Caco-2 (cell line): ENCODE data around the gene RHOV. TPM values are rescaled to one million over a fixed set of nuclear protein-coding genes. Genes with fewer than 3 reads are reported as not detected.
A peak's percentile ranks its signal among the peaks of the same experiment; 100 is the strongest.

ENCODE experiments used
- BruUV-seq: library from RNA; stranded (reverse); fragments of 400-500 nt; replicated peaks from 2 replicates; lab custom pipeline; 2021; lab: Mats Ljungman, UMichigan
- CTCF ChIA-PET: fragments of 300-600 bp; sonication (Branson Sonifier 250); formaldehyde crosslinking; loops from one replicate; lab custom pipeline; 2022; ENCODE audit warnings: antibody characterized with exemption; lab: Charles Lee
- POLR2A ChIA-PET: fragments of 300-600 bp; sonication (Branson Sonifier 250); formaldehyde crosslinking; loops from one replicate; lab custom pipeline; 2022; ENCODE audit warnings: antibody characterized with exemption; lab: Charles Lee
- DNase-seq, 2 experiments: peaks; one replicate each; pipeline versions ENCODE4 v3.0.0 to v3.0.0-alpha.2; 2020 to 2022
- H3K27me3 ChIP-seq: replicated peaks from 2 replicates; pipeline ENCODE4 v1.6.0; 2011; ENCODE audit warnings: low read length; ENCODE audit not compliant: control insufficient read depth, insufficient read depth
- H3K36me3 ChIP-seq: 2 replicates; pipeline ENCODE4 v1.5.1; 2011; ENCODE audit warnings: low read length; ENCODE audit not compliant: control insufficient read depth, insufficient read depth
- H3K4me1 ChIP-seq: fragments of 250-450 bp; sonication (Bioruptor Pico); 2 replicates; pipeline ENCODE4 v1.5.1; 2020; ENCODE audit warnings: mild to moderate bottlenecking
- H3K4me3 ChIP-seq: 2 replicates; pipeline ENCODE4 v1.5.1; 2011; ENCODE audit warnings: low read depth, mild to moderate bottlenecking, control low read depth, low read length
- H3K9me3 ChIP-seq: fragments of 250-450 bp; sonication (Bioruptor Pico); 2 replicates; pipeline ENCODE4 v1.5.1; 2020; ENCODE audit warnings: mild to moderate bottlenecking, moderate library complexity
- H3K27ac Mint-ChIP-seq: one replicate; pipeline ENCODE4 v1.8.0; 2022; ENCODE audit warnings: mixed read lengths; ENCODE audit not compliant: unreplicated experiment
- H3K27me3 Mint-ChIP-seq: one replicate; pipeline ENCODE4 v1.8.0; 2022; ENCODE audit warnings: mixed read lengths; ENCODE audit not compliant: insufficient read depth, unreplicated experiment
- H3K36me3 Mint-ChIP-seq: one replicate; pipeline ENCODE4 v1.8.0; 2022; ENCODE audit warnings: mild to moderate bottlenecking, mixed read lengths; ENCODE audit not compliant: insufficient read depth, unreplicated experiment
- H3K4me1 Mint-ChIP-seq: one replicate; pipeline ENCODE4 v1.8.0; 2022; ENCODE audit warnings: low read depth, mixed read lengths; ENCODE audit not compliant: unreplicated experiment
- H3K4me3 Mint-ChIP-seq: one replicate; pipeline ENCODE4 v1.8.0; 2022; ENCODE audit warnings: mild to moderate bottlenecking, moderate library complexity, mixed read lengths; ENCODE audit not compliant: unreplicated experiment
- H3K9me3 Mint-ChIP-seq: one replicate; pipeline ENCODE4 v1.8.0; 2022; ENCODE audit warnings: mixed read lengths; ENCODE audit not compliant: unreplicated experiment
- intact Hi-C: fragments of 100-400 bp; cut with micrococcal nuclease; formaldehyde crosslinking; loops from one replicate; pipeline ENCODE4 v1.10.0; 2022; ENCODE audit not compliant: unreplicated experiment
- total RNA-seq: library from RNA; stranded (reverse); gene quantifications from 2 replicates; pipeline ENCODE4 v1.2.3, GENCODE V29; 2022
- TF ChIP-seq, protein P1 (sequence below), 2 experiments: fragments of 200-600 bp in 1 of 2; IDR thresholded peaks; 1 replicate in 1 of 2; 2 replicates in 1 of 2; pipeline versions ENCODE4 v1.5.1 to v1.8.0; 2011 to 2022; ENCODE audit warnings: antibody characterized with exemption in 1 of 2, control low read depth in 1 of 2, inconsistent platforms in 1 of 2, low read depth in 1 of 2, low read length in 1 of 2, mild to moderate bottlenecking in 1 of 2, moderate library complexity in 1 of 2; ENCODE audit not compliant: insufficient read depth in 1 of 2, severe bottlenecking in 1 of 2, unreplicated experiment in 1 of 2

Gene RHOV
- total RNA-seq, 1 experiment from 2014 or later, result 4.4 TPM

GRCh38 chr15:40906991-40907802 is 33.2 kb upstream of the RHOV start:
- Histone ChIP-seq H3K4me1 (peaks cover 28% of the 10 kb centered on the region), H3K9me3 (no peaks in the 10 kb centered on the region), H3K4me3 (no peak overlapping the region), H3K27me3 (no peaks in the 10 kb centered on the region), H3K36me3 (peaks cover 2% of the 10 kb centered on the region; the same call in 1 of the 2 replicates)
- Mint-ChIP-seq H3K27me3 (no peaks in the 10 kb centered on the region), H3K36me3 (peaks cover 44% of the 10 kb centered on the region), H3K9me3 (no peaks in the 10 kb centered on the region), H3K4me3 (no peak overlapping the region), H3K27ac (no peak overlapping the region), H3K4me1 (peaks cover 12% of the 10 kb centered on the region)
- intact Hi-C loops, result loop anchor here (1.0 to 10.0 kb wide), 3 partner anchors 21 to 428 kb away; partner anchors contain the start of genes NUSAP1 and OIP5
- no peak for DNase-seq
- BruUV-seq, result no TSS peak
- TF ChIP-seq, protein P1, sequence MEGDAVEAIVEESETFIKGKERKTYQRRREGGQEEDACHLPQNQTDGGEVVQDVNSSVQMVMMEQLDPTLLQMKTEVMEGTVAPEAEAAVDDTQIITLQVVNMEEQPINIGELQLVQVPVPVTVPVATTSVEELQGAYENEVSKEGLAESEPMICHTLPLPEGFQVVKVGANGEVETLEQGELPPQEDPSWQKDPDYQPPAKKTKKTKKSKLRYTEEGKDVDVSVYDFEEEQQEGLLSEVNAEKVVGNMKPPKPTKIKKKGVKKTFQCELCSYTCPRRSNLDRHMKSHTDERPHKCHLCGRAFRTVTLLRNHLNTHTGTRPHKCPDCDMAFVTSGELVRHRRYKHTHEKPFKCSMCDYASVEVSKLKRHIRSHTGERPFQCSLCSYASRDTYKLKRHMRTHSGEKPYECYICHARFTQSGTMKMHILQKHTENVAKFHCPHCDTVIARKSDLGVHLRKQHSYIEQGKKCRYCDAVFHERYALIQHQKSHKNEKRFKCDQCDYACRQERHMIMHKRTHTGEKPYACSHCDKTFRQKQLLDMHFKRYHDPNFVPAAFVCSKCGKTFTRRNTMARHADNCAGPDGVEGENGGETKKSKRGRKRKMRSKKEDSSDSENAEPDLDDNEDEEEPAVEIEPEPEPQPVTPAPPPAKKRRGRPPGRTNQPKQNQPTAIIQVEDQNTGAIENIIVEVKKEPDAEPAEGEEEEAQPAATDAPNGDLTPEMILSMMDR (IDR thresholded peaks at IDR 0.05; ENCODE audit: insufficient read depth in 1 of 2, low read depth in 1 of 2, low read length in 1 of 2, severe bottlenecking in 1 of 2, unreplicated experiment in 1 of 2), result no peak
- ChIA-PET POLR2A (interaction anchor here (0.6 to 1.4 kb wide), 3 partner anchors 21 to 713 kb away, joined by 6 to 7 read pairs (median 7); partner anchors contain the start of gene DLL4), CTCF (interaction anchor here (1.0 to 2.3 kb wide), 3 partner anchors 22 to 23 kb away, joined by 5 to 20 read pairs (median 12); partner anchors contain the start of gene DLL4)

GRCh38 chr15:40906091-40906990 is 32.3 kb upstream of the RHOV start:
- intact Hi-C loops, result loop anchor here (1.0 to 10.0 kb wide), 3 partner anchors 22 to 428 kb away; partner anchors contain the start of genes NUSAP1 and OIP5
- peaks cover 28% of the 10 kb centered on the region for H3K4me1 ChIP-seq
- no peaks in the 10 kb centered on the region for H3K27me3 ChIP-seq
- no TSS peak for BruUV-seq
- peaks cover 47% of the 10 kb centered on the region for H3K36me3 Mint-ChIP-seq
- TF ChIP-seq, protein P1 (IDR thresholded peaks at IDR 0.05; ENCODE audit: insufficient read depth in 1 of 2, low read depth in 1 of 2, low read length in 1 of 2, severe bottlenecking in 1 of 2, unreplicated experiment in 1 of 2), result peak; percentile 86 to 89
- H3K27ac Mint-ChIP-seq, result peak overlapping the region; percentile 35
- H3K36me3 ChIP-seq, result peaks cover 2% of the 10 kb centered on the region; the same call in 1 of the 2 replicates
- H3K4me1 Mint-ChIP-seq, result peaks cover 12% of the 10 kb centered on the region
- H3K4me3 ChIP-seq, result peak overlapping the region; percentile 16; the same call in 1 of the 2 replicates
- DNase-seq, result peak; percentile 88 to 92
- no peak overlapping the region for H3K4me3 Mint-ChIP-seq
- H3K9me3 ChIP-seq, result no peaks in the 10 kb centered on the region
- H3K9me3 Mint-ChIP-seq, result no peaks in the 10 kb centered on the region
- POLR2A ChIA-PET, result interaction anchor here (0.6 to 1.1 kb wide), 3 partner anchors 11 to 35 kb away, joined by 3 to 12 read pairs (median 10); partner anchors contain the start of gene DLL4
- CTCF ChIA-PET, result interaction anchor here (0.6 to 1.5 kb wide), 13 partner anchors 9 to 426 kb away, joined by 3 to 20 read pairs (median 4); partner anchors contain the start of genes NUSAP1, OIP5 and VPS18
- no peaks in the 10 kb centered on the region for H3K27me3 Mint-ChIP-seq
